HepG2 (cell line): ENCODE results near the gene LILRB3. TPM values are rescaled to one million over a fixed set of nuclear protein-coding genes. Genes with fewer than 3 reads are reported as not detected.

Source experiments
- CERS6 ChIP-seq: sonication (generic); formaldehyde crosslinking; IDR thresholded peaks from 2 replicates; pipeline ENCODE4 v1.5.0; 2020; ENCODE audit warnings: missing genetic modification reagents
- CREM ChIP-seq, 2 experiments: sonication (generic) in 1 of 2; formaldehyde crosslinking in 1 of 2; IDR thresholded peaks; 2 replicates each; pipeline versions ENCODE4 v1.4.0 to v1.6.1; 2016 to 2020; ENCODE audit warnings: antibody characterized with exemption in 1 of 2, mild to moderate bottlenecking in 1 of 2, missing genetic modification reagents in 1 of 2
- GFI1 ChIP-seq: sonication (generic); formaldehyde crosslinking; IDR thresholded peaks from 2 replicates; pipeline ENCODE4 v1.5.0; 2020; ENCODE audit warnings: missing genetic modification reagents, mild to moderate bottlenecking, borderline replicate concordance
- PRDM10 ChIP-seq: sonication (generic); formaldehyde crosslinking; IDR thresholded peaks from 2 replicates; pipeline ENCODE4 v1.4.0; 2020; ENCODE audit warnings: low read depth, missing genetic modification reagents
- SMAD3 ChIP-seq: sonication (generic); formaldehyde crosslinking; IDR thresholded peaks from 2 replicates; pipeline ENCODE4 v1.4.0; 2020; ENCODE audit warnings: missing genetic modification reagents
- SMC3 ChIP-seq: IDR thresholded peaks from 2 replicates; pipeline ENCODE4 v1.6.1; 2011; ENCODE audit warnings: low read length, improper control_type of control experiment
- SNAI1 ChIP-seq: sonication (generic); formaldehyde crosslinking; IDR thresholded peaks from 2 replicates; pipeline ENCODE4 v1.5.0; 2020; ENCODE audit warnings: mild to moderate bottlenecking, missing genetic modification reagents, borderline replicate concordance
- ZFP62 ChIP-seq: sonication (generic); formaldehyde crosslinking; IDR thresholded peaks from 2 replicates; pipeline ENCODE4 v1.4.0; 2020; ENCODE audit warnings: missing genetic modification reagents
- ZNF143 ChIP-seq: sonication (generic); formaldehyde crosslinking; IDR thresholded peaks from 2 replicates; pipeline ENCODE4 v1.4.0; 2020; ENCODE audit warnings: missing genetic modification reagents
- ZNF3 ChIP-seq: IDR thresholded peaks from 2 replicates; pipeline ENCODE4 v1.7.0; 2017; ENCODE audit warnings: inconsistent platforms
- ZNF484 ChIP-seq: sonication (generic); formaldehyde crosslinking; IDR thresholded peaks from 2 replicates; pipeline ENCODE4 v1.5.1; 2020; ENCODE audit warnings: mild to moderate bottlenecking, low read depth, missing genetic modification reagents, borderline replicate concordance
- ZNF510 ChIP-seq: sonication (generic); formaldehyde crosslinking; IDR thresholded peaks from 2 replicates; pipeline ENCODE4 v1.4.0; 2020; ENCODE audit warnings: low read depth, mild to moderate bottlenecking, missing genetic modification reagents
- ZNF747 ChIP-seq: sonication (generic); formaldehyde crosslinking; IDR thresholded peaks from 2 replicates; pipeline ENCODE4 v1.8.1; 2023; ENCODE audit warnings: missing genetic modification reagents, mild to moderate bottlenecking, borderline replicate concordance
- ZSCAN9 ChIP-seq: IDR thresholded peaks from 2 replicates; pipeline ENCODE4 v1.6.1; 2016; ENCODE audit warnings: borderline replicate concordance
- polyA plus RNA-seq, 8 experiments: library from polyadenylated mRNA; depleted of rRNA in 3 of 8; stranded (reverse) in 7 of 8; unstranded in 1 of 8; fragments of >200 nt; fragmentation: Illumina TruSeq in 4 of 8; extraction: Trizol in 4 of 8; gene quantifications; 2 replicates each; pipeline versions ENCODE4 v1.2.1 to v1.2.3, GENCODE V29; 2011 to 2016; ENCODE audit warnings: low read depth in 4 of 8, missing spikeins in 1 of 8, mixed read lengths in 1 of 8; ENCODE audit not compliant: insufficient read depth in 1 of 8
- total RNA-seq, 5 experiments: library from RNA; depleted of rRNA; stranded (reverse); fragments of >200 nt; fragmentation: Illumina TruSeq; extraction: Trizol; gene quantifications; 2 replicates each; pipeline ENCODE4 v1.2.3, GENCODE V29; 2016; ENCODE audit warnings: low read depth in 1 of 5
- TF ChIP-seq, protein P1 (sequence below): sonication (generic); formaldehyde crosslinking; IDR thresholded peaks from 2 replicates; pipeline ENCODE4 v1.5.0; 2020; ENCODE audit warnings: missing genetic modification reagents, mild to moderate bottlenecking, borderline replicate concordance
- TF ChIP-seq, protein P2 (sequence below): IDR thresholded peaks from 2 replicates; pipeline ENCODE4 v1.6.1; 2016; ENCODE audit warnings: control low read depth
- TF ChIP-seq, protein P3 (sequence below): sonication (generic); formaldehyde crosslinking; IDR thresholded peaks from 2 replicates; pipeline ENCODE4 v1.9.0; 2021; ENCODE audit warnings: missing genetic modification reagents, borderline replicate concordance

LILRB3 gene
- total and polyA plus RNA-seq, 2 of the 13 experiments (the other 11 are each of a cell fraction or from before 2014, with no cell fraction given), result 0.22 TPM; not detected in 1

DNA sequence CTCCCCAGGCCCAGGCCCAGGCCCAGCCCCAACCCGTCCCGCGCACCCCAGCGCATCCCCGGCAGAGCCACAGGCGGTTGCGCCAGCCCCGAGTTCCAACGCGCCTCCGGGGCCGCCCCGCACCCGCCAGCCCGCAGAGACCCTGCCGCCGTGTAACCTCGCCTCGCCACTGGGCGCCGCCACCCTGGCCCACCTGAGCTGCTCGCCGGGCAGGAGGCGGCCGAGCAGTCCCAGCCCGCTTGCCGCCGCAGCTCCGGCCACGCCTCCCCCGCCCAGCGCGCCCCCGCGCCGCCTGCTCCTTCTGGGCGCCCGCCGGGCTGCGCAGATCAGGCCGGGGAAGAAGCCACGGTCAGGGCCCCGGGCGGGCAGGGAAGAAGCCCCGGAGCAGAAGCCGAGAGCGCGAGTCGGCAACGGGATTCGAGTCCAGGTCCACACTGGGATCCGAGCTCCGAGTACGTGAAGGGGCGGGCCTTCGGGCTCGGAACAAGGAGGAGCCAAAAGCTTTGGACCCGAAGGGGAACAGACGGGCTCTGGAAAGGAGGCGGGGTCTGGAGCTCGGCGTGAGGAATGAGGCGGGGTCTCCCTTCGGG, 33.6 kb downstream of the LILRB3 start, which contains the start of gene MBOAT7 (continued):
- TF ChIP-seq, protein P1, sequence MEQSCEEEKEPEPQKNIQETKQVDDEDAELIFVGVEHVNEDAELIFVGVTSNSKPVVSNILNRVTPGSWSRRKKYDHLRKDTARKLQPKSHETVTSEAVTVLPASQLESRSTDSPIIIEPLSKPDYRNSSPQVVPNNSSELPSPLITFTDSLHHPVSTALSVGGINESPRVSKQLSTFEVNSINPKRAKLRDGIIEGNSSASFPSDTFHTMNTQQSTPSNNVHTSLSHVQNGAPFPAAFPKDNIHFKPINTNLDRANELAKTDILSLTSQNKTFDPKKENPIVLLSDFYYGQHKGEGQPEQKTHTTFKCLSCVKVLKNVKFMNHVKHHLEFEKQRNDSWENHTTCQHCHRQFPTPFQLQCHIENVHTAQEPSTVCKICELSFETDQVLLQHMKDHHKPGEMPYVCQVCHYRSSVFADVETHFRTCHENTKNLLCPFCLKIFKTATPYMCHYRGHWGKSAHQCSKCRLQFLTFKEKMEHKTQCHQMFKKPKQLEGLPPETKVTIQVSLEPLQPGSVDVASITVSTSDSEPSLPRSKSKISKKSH, result peak; percentile 64; the same call in 1 of the 2 replicates
- TF ChIP-seq, protein P2, sequence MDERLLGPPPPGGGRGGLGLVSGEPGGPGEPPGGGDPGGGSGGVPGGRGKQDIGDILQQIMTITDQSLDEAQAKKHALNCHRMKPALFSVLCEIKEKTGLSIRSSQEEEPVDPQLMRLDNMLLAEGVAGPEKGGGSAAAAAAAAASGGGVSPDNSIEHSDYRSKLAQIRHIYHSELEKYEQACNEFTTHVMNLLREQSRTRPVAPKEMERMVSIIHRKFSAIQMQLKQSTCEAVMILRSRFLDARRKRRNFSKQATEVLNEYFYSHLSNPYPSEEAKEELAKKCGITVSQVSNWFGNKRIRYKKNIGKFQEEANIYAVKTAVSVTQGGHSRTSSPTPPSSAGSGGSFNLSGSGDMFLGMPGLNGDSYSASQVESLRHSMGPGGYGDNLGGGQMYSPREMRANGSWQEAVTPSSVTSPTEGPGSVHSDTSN (CRISPR knock-in tag), result no peak
- TF ChIP-seq ZNF3 (no peak), SMC3 (no peak), SMAD3 (CRISPR knock-in tag) (no peak), ZSCAN9 (CRISPR knock-in tag) (0 out of 2 replicates have a peak, but pooled peaks have one; percentile 23), ZNF747 (CRISPR knock-in tag) (no peak), SNAI1 (CRISPR knock-in tag) (no peak), CREM (IDR thresholded peaks at IDR 0.05) (no peak), CREM (CRISPR knock-in tag; IDR thresholded peaks at IDR 0.05) (no peak), GFI1 (CRISPR knock-in tag) (peak; percentile 18; the same call in 1 of the 2 replicates), ZNF143 (no peak), CERS6 (CRISPR knock-in tag) (no peak), ZNF510 (CRISPR knock-in tag) (0 out of 2 replicates have a peak, but pooled peaks have one; percentile 47), PRDM10 (no peak), ZFP62 (CRISPR knock-in tag) (no peak), ZNF484 (CRISPR knock-in tag) (no peak)
- TF ChIP-seq, protein P3, sequence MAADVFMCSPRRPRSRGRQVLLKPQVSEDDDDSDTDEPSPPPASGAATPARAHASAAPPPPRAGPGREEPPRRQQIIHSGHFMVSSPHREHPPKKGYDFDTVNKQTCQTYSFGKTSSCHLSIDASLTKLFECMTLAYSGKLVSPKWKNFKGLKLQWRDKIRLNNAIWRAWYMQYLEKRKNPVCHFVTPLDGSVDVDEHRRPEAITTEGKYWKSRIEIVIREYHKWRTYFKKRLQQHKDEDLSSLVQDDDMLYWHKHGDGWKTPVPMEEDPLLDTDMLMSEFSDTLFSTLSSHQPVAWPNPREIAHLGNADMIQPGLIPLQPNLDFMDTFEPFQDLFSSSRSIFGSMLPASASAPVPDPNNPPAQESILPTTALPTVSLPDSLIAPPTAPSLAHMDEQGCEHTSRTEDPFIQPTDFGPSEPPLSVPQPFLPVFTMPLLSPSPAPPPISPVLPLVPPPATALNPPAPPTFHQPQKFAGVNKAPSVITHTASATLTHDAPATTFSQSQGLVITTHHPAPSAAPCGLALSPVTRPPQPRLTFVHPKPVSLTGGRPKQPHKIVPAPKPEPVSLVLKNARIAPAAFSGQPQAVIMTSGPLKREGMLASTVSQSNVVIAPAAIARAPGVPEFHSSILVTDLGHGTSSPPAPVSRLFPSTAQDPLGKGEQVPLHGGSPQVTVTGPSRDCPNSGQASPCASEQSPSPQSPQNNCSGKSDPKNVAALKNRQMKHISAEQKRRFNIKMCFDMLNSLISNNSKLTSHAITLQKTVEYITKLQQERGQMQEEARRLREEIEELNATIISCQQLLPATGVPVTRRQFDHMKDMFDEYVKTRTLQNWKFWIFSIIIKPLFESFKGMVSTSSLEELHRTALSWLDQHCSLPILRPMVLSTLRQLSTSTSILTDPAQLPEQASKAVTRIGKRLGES (CRISPR knock-in tag), result no peak
